Peyer's patch (tissue), 4 donors: Measurements from ENCODE around the gene FMN1.

ENCODE experiments used
- CTCF ChIP-seq, 6 experiments: fragments of 450-650 bp in 4 of 6; fragments of 200-600 bp in 2 of 6; sonication (generic) in 1 of 6; IDR thresholded peaks; one replicate each; pipeline ENCODE4 v1.5.1; 2017 to 2019; ENCODE audit warnings: antibody characterized with exemption in 6 of 6, mild to moderate bottlenecking in 3 of 6, moderate library complexity in 1 of 6
- POLR2A ChIP-seq, 2 donors: fragments of 450-650 bp; IDR thresholded peaks; one replicate each; pipeline ENCODE4 v1.5.1; 2017; ENCODE audit warnings: antibody characterized with exemption in 2 of 2, mild to moderate bottlenecking in 2 of 2, moderate library complexity in 2 of 2

- no peak for TF ChIP-seq CTCF (IDR thresholded peaks at IDR 0.05)
- TF ChIP-seq POLR2A (IDR thresholded peaks at IDR 0.05): no peak
Measured at GRCh38 chr15:32799936-32800535, 394.5 kb downstream of the FMN1 start.
